Gastrocnemius medialis (tissue), 4 donors: ENCODE measurements around the gene UMAD1.

Experiments
- CTCF ChIP-seq, 5 experiments: fragments of 450-650 bp in 3 of 5; fragments of 200-600 bp in 2 of 5; sonication (generic) in 2 of 5; IDR thresholded peaks in 4 of 5; conservative IDR thresholded peaks in 1 of 5; 1 replicate in 4 of 5; 2 replicates in 1 of 5; pipeline ENCODE4 v1.5.1; 2016 to 2019; ENCODE audit warnings: antibody characterized with exemption in 5 of 5, mild to moderate bottlenecking in 3 of 5, moderate library complexity in 3 of 5
- POLR2A ChIP-seq, 2 donors: fragments of 450-650 bp; IDR thresholded peaks; one replicate each; pipeline ENCODE4 v1.6.1; 2017; ENCODE audit warnings: antibody characterized with exemption in 2 of 2, mild to moderate bottlenecking in 2 of 2, moderate library complexity in 2 of 2

GRCh38 chr7:7848892-7849291 is 208.3 kb downstream of the UMAD1 start:
- TF ChIP-seq CTCF (IDR thresholded peaks at IDR 0.05 in 4 of 5, conservative IDR thresholded peaks at IDR 0.05 in 1 of 5) (no peak), POLR2A (IDR thresholded peaks at IDR 0.05) (no peak)
